Activated naive CD8-positive, alpha-beta T cell treated with anti-CD3 and anti-CD28 coated beads, Interleukin-2, amount 10 ng/mL, durations not matched to agents 7 days and 5 days (primary cell): ENCODE measurements around the gene HLA-DMB. TPM values are rescaled to one million over a fixed set of nuclear protein-coding genes. Genes with fewer than 3 reads are reported as not detected.
A peak's percentile ranks its signal among the peaks of the same experiment; 100 is the strongest.

ENCODE experiments used
- ATAC-seq: fragments of 150-1000 bp; cut with Tn5 transposase; one replicate; pipeline ENCODE4 v1.10.0; 2021; ENCODE audit warnings: low read depth, moderate library complexity
- POLR2A ChIA-PET: fragments of 350-600 bp; sonication (Branson Sonifier 250); formaldehyde crosslinking; loops from one replicate; lab custom pipeline; 2021; ENCODE audit warnings: antibody characterized with exemption; lab: Charles Lee
- DNase-seq: peaks from one replicate; pipeline ENCODE4 v3.0.0; 2021
- H3K27ac Mint-ChIP-seq: one replicate; pipeline ENCODE4 v1.8.0; 2022; ENCODE audit warnings: mild to moderate bottlenecking, mixed read lengths
- H3K27me3 Mint-ChIP-seq: one replicate; pipeline ENCODE4 v1.8.0; 2022; ENCODE audit warnings: mild to moderate bottlenecking, moderate library complexity, mixed read lengths
- H3K36me3 Mint-ChIP-seq: one replicate; pipeline ENCODE4 v1.8.0; 2021; ENCODE audit warnings: mild to moderate bottlenecking, mixed read lengths
- H3K4me1 Mint-ChIP-seq: one replicate; pipeline ENCODE4 v1.8.0; 2021; ENCODE audit warnings: mixed read lengths
- H3K4me3 Mint-ChIP-seq: one replicate; pipeline ENCODE4 v1.8.0; 2022; ENCODE audit warnings: mild to moderate bottlenecking, moderate library complexity, mixed read lengths
- H3K9me3 Mint-ChIP-seq: one replicate; pipeline ENCODE4 v1.8.0; 2021; ENCODE audit warnings: mixed read lengths
- total RNA-seq, 2 experiments: library from RNA; stranded (reverse); gene quantifications; one replicate each; pipeline ENCODE4 v1.2.3, GENCODE V29; 2021

HLA-DMB gene
- total RNA-seq, 2 experiments from 2014 or later: 14.0 to 14.7 TPM

GRCh38 chr6:32969685-32970412, 29.0 kb upstream of the HLA-DMB start:
- Mint-ChIP-seq H3K27ac (peak overlapping the region; percentile 84), H3K36me3 (peaks cover 45% of the 10 kb centered on the region), H3K27me3 (no peaks in the 10 kb centered on the region), H3K9me3 (no peaks in the 10 kb centered on the region), H3K4me1 (peaks cover 27% of the 10 kb centered on the region), H3K4me3 (peak overlapping the region; percentile 89)
- ATAC-seq (peak; percentile 0), DNase-seq (peak; percentile 81)
- POLR2A ChIA-PET: interaction anchor here (1.0 to 12.7 kb wide), 15 partner anchors 11 to 841 kb away, joined by 3 to 323 read pairs (median 27); partner anchors contain the start of genes ATF6B, FKBPL, GPSM3 and HLA-DMA

GRCh38 chr6:32968867-32969684, 28.2 kb upstream of the HLA-DMB start:
- Mint-ChIP-seq H3K36me3 (peaks cover 40% of the 10 kb centered on the region), H3K9me3 (no peaks in the 10 kb centered on the region), H3K27ac (peak overlapping the region; percentile 84), H3K4me3 (peak overlapping the region; percentile 89), H3K27me3 (no peaks in the 10 kb centered on the region), H3K4me1 (peaks cover 30% of the 10 kb centered on the region)
- ATAC-seq (no peak), DNase-seq (peak; percentile 74)
- POLR2A ChIA-PET: interaction anchor here (1.0 to 12.7 kb wide), 11 partner anchors 12 to 773 kb away, joined by 3 to 323 read pairs (median 34); partner anchors contain the start of genes B3GALT4, HLA-DMA, HLA-DMB and PSMB8

GRCh38 chr6:32968093-32968866, 27.5 kb upstream of the HLA-DMB start, which contains the start of gene BRD2:
Gene BRD2, plus strand, starts transcription at chr6:32968594. Its CDS starts 4,305 bp downstream, at chr6:32972899.
- Mint-ChIP-seq H3K4me3 (peak within 1 kb of the TSS; percentile 89), H3K27ac (peak within 1 kb of the TSS; percentile 84), H3K27me3 (no peaks in the 10 kb centered on the region), H3K36me3 (peaks cover 32% of the 10 kb centered on the region), H3K9me3 (no peaks in the 10 kb centered on the region), H3K4me1 (peaks cover 35% of the 10 kb centered on the region)
- POLR2A ChIA-PET: interaction anchor here (1.0 to 12.7 kb wide), 12 partner anchors 9 to 309 kb away, joined by 3 to 323 read pairs (median 23); partner anchors contain the start of genes B3GALT4, HLA-DMA, HLA-DMB and PSMB8
- ATAC-seq (peak; percentile 53), DNase-seq (peak; percentile 97)

GRCh38 chr6:32967151-32968091, 26.6 kb upstream of the HLA-DMB start:
- Mint-ChIP-seq H3K4me3 (peak overlapping the region; percentile 89), H3K27ac (peak overlapping the region; percentile 84), H3K4me1 (peaks cover 39% of the 10 kb centered on the region), H3K9me3 (no peaks in the 10 kb centered on the region), H3K27me3 (no peaks in the 10 kb centered on the region), H3K36me3 (peaks cover 25% of the 10 kb centered on the region)
- DNase-seq: no peak
- no peak for ATAC-seq
- POLR2A ChIA-PET: interaction anchor here (1.1 to 12.7 kb wide), 11 partner anchors 10 to 125 kb away, joined by 3 to 323 read pairs (median 34); partner anchors contain the start of genes HLA-DMA, HLA-DMB, PSMB8 and PSMB9

GRCh38 chr6:32964776-32965175, 23.9 kb upstream of the HLA-DMB start:
- Mint-ChIP-seq H3K27me3 (no peaks in the 10 kb centered on the region), H3K9me3 (no peaks in the 10 kb centered on the region), H3K36me3 (peaks cover 23% of the 10 kb centered on the region), H3K4me3 (no peak overlapping the region), H3K27ac (no peak overlapping the region), H3K4me1 (peaks cover 52% of the 10 kb centered on the region)
- DNase-seq: no peak
- POLR2A ChIA-PET: interaction anchor here (1.7 to 10.2 kb wide), 3 partner anchors 8 to 10 kb away, joined by 5 to 261 read pairs (median 47); partner anchors contain the start of gene HLA-DMA
- ATAC-seq: no peak

- Mint-ChIP-seq H3K27me3 (no peaks in the 10 kb centered on the region), H3K27ac (no peak overlapping the region), H3K9me3 (no peaks in the 10 kb centered on the region), H3K36me3 (peaks cover 25% of the 10 kb centered on the region), H3K4me3 (peak overlapping the region; percentile 3), H3K4me1 (peaks cover 52% of the 10 kb centered on the region)
- no peak for DNase-seq
- ATAC-seq: no peak
- POLR2A ChIA-PET: interaction anchor here (4.4 kb wide), 1 partner anchor 9 kb away, joined by 47 read pairs; no protein-coding TSS in a partner anchor
These were observed 23.0 kb upstream of the HLA-DMB start for GRCh38 chr6:32963866-32964265.

- DNase-seq (no peak), ATAC-seq (no peak)
- POLR2A ChIA-PET: interaction anchor here (4.4 kb wide), 1 partner anchor 11 kb away, joined by 47 read pairs; no protein-coding TSS in a partner anchor
- H3K27ac Mint-ChIP-seq: no peak overlapping the region
- no peak overlapping the region for H3K4me3 Mint-ChIP-seq
- peaks cover 28% of the 10 kb centered on the region for H3K36me3 Mint-ChIP-seq
- peaks cover 52% of the 10 kb centered on the region for H3K4me1 Mint-ChIP-seq
- no peaks in the 10 kb centered on the region for H3K27me3 Mint-ChIP-seq
- no peaks in the 10 kb centered on the region for H3K9me3 Mint-ChIP-seq
These were observed 21.5 kb upstream of the HLA-DMB start for GRCh38 chr6:32962213-32962826.

- Mint-ChIP-seq H3K4me1 (peaks cover 44% of the 10 kb centered on the region), H3K9me3 (no peaks in the 10 kb centered on the region), H3K36me3 (peaks cover 30% of the 10 kb centered on the region), H3K27me3 (no peaks in the 10 kb centered on the region), H3K4me3 (no peak overlapping the region), H3K27ac (no peak overlapping the region)
- no peak for ATAC-seq
- POLR2A ChIA-PET: interaction anchor here (4.4 kb wide), 1 partner anchor 13 kb away, joined by 47 read pairs; no protein-coding TSS in a partner anchor
- no peak for DNase-seq
These were observed 19.7 kb upstream of the HLA-DMB start for GRCh38 chr6:32960563-32960962.

- POLR2A ChIA-PET: interaction anchor here (1.8 to 10.8 kb wide), 2 partner anchors 14 to 62 kb away, joined by 7 to 261 read pairs; partner anchors contain the start of gene BRD2
- Mint-ChIP-seq H3K9me3 (no peaks in the 10 kb centered on the region), H3K27me3 (no peaks in the 10 kb centered on the region), H3K27ac (no peak overlapping the region), H3K36me3 (peaks cover 17% of the 10 kb centered on the region), H3K4me3 (no peak overlapping the region), H3K4me1 (peaks cover 39% of the 10 kb centered on the region)
- no peak for ATAC-seq
- no peak for DNase-seq
These were observed 15.3 kb upstream of the HLA-DMB start for GRCh38 chr6:32956176-32956575.

GRCh38 chr6:32954986-32955802, 14.4 kb upstream of the HLA-DMB start:
- Mint-ChIP-seq H3K4me1 (peaks cover 38% of the 10 kb centered on the region), H3K9me3 (no peaks in the 10 kb centered on the region), H3K4me3 (no peak overlapping the region), H3K36me3 (peaks cover 15% of the 10 kb centered on the region), H3K27ac (peak overlapping the region; percentile 0), H3K27me3 (no peaks in the 10 kb centered on the region)
- POLR2A ChIA-PET: interaction anchor here (0.6 to 10.8 kb wide), 8 partner anchors 11 to 111 kb away, joined by 3 to 261 read pairs (median 11); partner anchors contain the start of gene BRD2
- ATAC-seq: peak; percentile 28
- no peak for DNase-seq
